Loucy (cell line): Measurements from ENCODE around the gene PARP3.

Source experiments
- CTCF ChIP-seq: fragments of 200-600 bp; sonication (generic); conservative IDR thresholded peaks from 2 replicates; pipeline ENCODE4 v1.5.1; 2014; ENCODE audit warnings: mild to moderate bottlenecking, antibody characterized with exemption, low read length
- EZH2phosphoT487 ChIP-seq: fragments of 200-600 bp; IDR thresholded peaks from 2 replicates; pipeline ENCODE4 v1.6.1; 2018; ENCODE audit warnings: antibody characterized with exemption, mild to moderate bottlenecking, moderate library complexity, borderline replicate concordance

GRCh38 chr3:51943451-51944391 is 1.6 kb downstream of the PARP3 start:
- TF ChIP-seq CTCF: no peak
- no peak for TF ChIP-seq EZH2phosphoT487
